ENCODE results near the gene CKAP2L. TPM values are rescaled to one million over a fixed set of nuclear protein-coding genes. Genes with fewer than 3 reads are reported as not detected.

Gene CKAP2L
- total and polyA plus RNA-seq, 2 donors (not counting 3 experiments of a cell fraction or from before 2014, with no cell fraction given) = 3.4 to 30.7 TPM

DNA sequence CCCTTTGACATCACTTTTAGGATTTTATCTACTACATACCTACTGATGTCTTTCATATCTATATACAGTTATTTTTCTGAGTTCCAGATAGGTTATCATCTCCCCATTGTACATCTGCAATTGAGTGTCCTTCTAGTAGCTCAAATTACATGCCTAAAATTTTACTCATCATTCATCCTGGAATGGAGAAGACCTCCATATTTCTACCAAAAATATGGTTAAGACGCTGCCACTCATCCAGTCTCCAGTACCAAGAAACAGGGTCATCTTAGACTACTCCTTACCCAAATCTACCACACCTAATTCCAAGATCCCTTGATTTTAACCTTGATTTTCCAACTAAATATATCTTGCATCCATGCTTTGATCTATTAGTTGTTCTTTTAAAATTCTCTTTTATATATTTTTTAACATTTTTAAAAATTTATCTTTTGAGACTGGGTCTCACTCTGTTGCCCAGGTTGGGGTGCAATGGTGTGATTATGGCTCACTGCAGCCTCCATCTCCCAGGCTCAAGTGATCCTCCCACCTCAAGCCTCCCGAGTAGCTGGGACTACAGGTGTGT lies 8.6 kb upstream of the CKAP2L start:
- FAIRE-seq = no peak
- H3K36me3 ChIP-seq (ENCODE audit: control insufficient read depth in 2 of 2, extremely low read depth in 1 of 2, insufficient read depth in 2 of 2, low read length in 2 of 2) = no peaks in the 10 kb centered on the region
- DNase-seq (ENCODE audit: low read depth, low spot score) = no peak
- H3K4me1 ChIP-seq (ENCODE audit: control insufficient read depth, extremely low read depth, insufficient read depth, low read length) = no peaks in the 10 kb centered on the region
- intact Hi-C loops (cut with micrococcal nuclease) (no loop called here), dilution Hi-C loops (cut with MboI; ENCODE audit: extremely low pct_ligation_motif_present, low sequenced_read_pairs) (loop anchor here (25.0 kb wide), 1 partner anchor 164 kb away; no protein-coding TSS in a partner anchor)
- H3K27ac ChIP-seq (ENCODE audit: insufficient read depth, low read depth, low read length) = no peak overlapping the region
- TF ChIP-seq POLR2A (IDR thresholded peaks at IDR 0.05; ENCODE audit: low read depth, low read length) = no peak
- no peak for TF ChIP-seq GATA2 (IDR thresholded peaks at IDR 0.05; ENCODE audit: insufficient read depth, insufficient read length, low read depth, low read length)
- no peak for TF ChIP-seq MYC (IDR thresholded peaks at IDR 0.05; ENCODE audit: low read depth, low read length)
- no peak for TF ChIP-seq JUN (IDR thresholded peaks at IDR 0.05; ENCODE audit: borderline replicate concordance, insufficient read depth, insufficient read length, low read depth)
- TF ChIP-seq, protein P1, sequence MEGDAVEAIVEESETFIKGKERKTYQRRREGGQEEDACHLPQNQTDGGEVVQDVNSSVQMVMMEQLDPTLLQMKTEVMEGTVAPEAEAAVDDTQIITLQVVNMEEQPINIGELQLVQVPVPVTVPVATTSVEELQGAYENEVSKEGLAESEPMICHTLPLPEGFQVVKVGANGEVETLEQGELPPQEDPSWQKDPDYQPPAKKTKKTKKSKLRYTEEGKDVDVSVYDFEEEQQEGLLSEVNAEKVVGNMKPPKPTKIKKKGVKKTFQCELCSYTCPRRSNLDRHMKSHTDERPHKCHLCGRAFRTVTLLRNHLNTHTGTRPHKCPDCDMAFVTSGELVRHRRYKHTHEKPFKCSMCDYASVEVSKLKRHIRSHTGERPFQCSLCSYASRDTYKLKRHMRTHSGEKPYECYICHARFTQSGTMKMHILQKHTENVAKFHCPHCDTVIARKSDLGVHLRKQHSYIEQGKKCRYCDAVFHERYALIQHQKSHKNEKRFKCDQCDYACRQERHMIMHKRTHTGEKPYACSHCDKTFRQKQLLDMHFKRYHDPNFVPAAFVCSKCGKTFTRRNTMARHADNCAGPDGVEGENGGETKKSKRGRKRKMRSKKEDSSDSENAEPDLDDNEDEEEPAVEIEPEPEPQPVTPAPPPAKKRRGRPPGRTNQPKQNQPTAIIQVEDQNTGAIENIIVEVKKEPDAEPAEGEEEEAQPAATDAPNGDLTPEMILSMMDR (IDR thresholded peaks at IDR 0.05; ENCODE audit: extremely low read depth in 1 of 2, insufficient read depth in 1 of 2, low read depth in 1 of 2, low read length in 2 of 2) = no peak
- TF ChIP-seq EZH2 (IDR thresholded peaks at IDR 0.05; ENCODE audit: borderline replicate concordance, low read depth, low read length, severe bottlenecking) = no peak
- no peak for TF ChIP-seq POLR2AphosphoS5 (IDR thresholded peaks at IDR 0.05; ENCODE audit: insufficient read depth, low read depth, low read length)
- TF ChIP-seq, protein P2, sequence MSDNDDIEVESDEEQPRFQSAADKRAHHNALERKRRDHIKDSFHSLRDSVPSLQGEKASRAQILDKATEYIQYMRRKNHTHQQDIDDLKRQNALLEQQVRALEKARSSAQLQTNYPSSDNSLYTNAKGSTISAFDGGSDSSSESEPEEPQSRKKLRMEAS (IDR thresholded peaks at IDR 0.05; ENCODE audit: insufficient read depth, insufficient read length) = no peak
- no peak for TF ChIP-seq FOS (IDR thresholded peaks at IDR 0.05; ENCODE audit: borderline replicate concordance, insufficient read depth, low read length)
- H3K79me2 ChIP-seq (ENCODE audit: control insufficient read depth, insufficient read depth, low read length) = no peaks in the 10 kb centered on the region
- no peaks in the 10 kb centered on the region for H3K9me3 ChIP-seq (replicated peaks; ENCODE audit: control insufficient read depth, insufficient read depth, low read length)
- H3K4me3 ChIP-seq (replicated peaks in 1 of 3; ENCODE audit: insufficient read depth in 1 of 3, low read depth in 1 of 3, low read length in 3 of 3) = no peak overlapping the region
- no peaks in the 10 kb centered on the region for H3K9me1 ChIP-seq (replicated peaks; ENCODE audit: control insufficient read depth, extremely low read depth, insufficient read depth, low read length)
- BruUV-seq (replicated peaks) = no TSS peak
- H3K27me3 ChIP-seq (ENCODE audit: control insufficient read depth in 2 of 2, insufficient read depth in 2 of 2, low read length in 2 of 2) = no peaks in the 10 kb centered on the region
- ChIA-PET CTCF (interaction anchor here (1.2 to 1.4 kb wide), 2 partner anchors 11 to 112 kb away, joined by 5 read pairs; partner anchors contain the start of gene IL1A), POLR2A (no interaction called here)
- H3K4me2 ChIP-seq (ENCODE audit: insufficient read depth, low read length) = no peak overlapping the region
- H3K9ac ChIP-seq (replicated peaks; ENCODE audit: extremely low read depth, insufficient read depth, low read length) = no peak overlapping the region
- no peak overlapping the region for H2AFZ ChIP-seq (ENCODE audit: low read depth, low read length)
- no peaks in the 10 kb centered on the region for H4K20me1 ChIP-seq (replicated peaks; ENCODE audit: control insufficient read depth, extremely low read depth, insufficient read depth, low read length)

Measured in endothelial cell of umbilical vein (primary cell).